Lung (tissue), 12 donors: ENCODE results near the gene SYT8. TPM values are rescaled to one million over a fixed set of nuclear protein-coding genes. Genes with fewer than 3 reads are reported as not detected.
"Not testable (repeated sequence)": the region's sequence is repeated elsewhere in the genome, so short reads cannot be mapped to it uniquely, and the experiment has no call there.

Experiments used
- ATAC-seq: fragments of 200-7000 bp; cut with Tn5 transposase; one replicate; pipeline ENCODE4 v1.9.1; 2020; ENCODE audit warnings: moderate number of reproducible peaks; ENCODE audit not compliant: insufficient read depth, low FRiP score
- DNase-seq, 3 donors: peaks; one replicate each; pipeline ENCODE4 v3.0.0-alpha.2; 2013 to 2017
- H3K27ac ChIP-seq, 2 donors: one replicate each; pipeline ENCODE4 v1.5.1; 2013; ENCODE audit warnings: mild to moderate bottlenecking in 2 of 2, moderate library complexity in 2 of 2, control low read depth in 1 of 2, inconsistent platforms in 1 of 2, low read depth in 1 of 2, low read length in 1 of 2
- H3K27me3 ChIP-seq, 3 donors: one replicate each; pipeline ENCODE4 v1.5.1; 2013; ENCODE audit warnings: low read length in 2 of 3; ENCODE audit not compliant: control insufficient read depth in 3 of 3, insufficient read depth in 3 of 3
- H3K36me3 ChIP-seq, 4 donors: one replicate each; pipeline ENCODE4 v1.5.1; 2013; ENCODE audit warnings: low read length in 4 of 4, mild to moderate bottlenecking in 1 of 4, moderate library complexity in 1 of 4; ENCODE audit not compliant: control insufficient read depth in 4 of 4, insufficient read depth in 4 of 4
- H3K4me1 ChIP-seq, 5 donors: one replicate each; pipeline ENCODE4 v1.5.1; 2013; ENCODE audit warnings: low read length in 5 of 5, mild to moderate bottlenecking in 2 of 5, moderate library complexity in 1 of 5; ENCODE audit not compliant: control insufficient read depth in 5 of 5, insufficient read depth in 5 of 5
- H3K4me3 ChIP-seq: one replicate; pipeline ENCODE4 v1.5.1; 2013; ENCODE audit warnings: mild to moderate bottlenecking, control low read depth, moderate library complexity
- H3K9ac ChIP-seq, 2 donors: one replicate each; pipeline ENCODE4 v1.5.1; 2013; ENCODE audit warnings: low read length in 2 of 2, control low read depth in 1 of 2; ENCODE audit not compliant: insufficient read depth in 1 of 2
- H3K9me3 ChIP-seq, 4 donors: one replicate each; pipeline ENCODE4 v1.5.1; 2013; ENCODE audit warnings: low read length in 3 of 4, mild to moderate bottlenecking in 1 of 4, moderate library complexity in 1 of 4; ENCODE audit not compliant: control insufficient read depth in 4 of 4, insufficient read depth in 3 of 4
- WGBS, 2 donors: extraction: QIAGEN DNeasy Blood & Tissue Kit; methylation state at CpG; one replicate each; pipeline ENCODE4 v1.1.7; 2013; 5-methylcytosine and 5-hydroxymethylcytosine counted together
- polyA plus RNA-seq, 2 donors: library from polyadenylated mRNA; stranded (reverse); fragments of 200-250 nt; gene quantifications; one replicate each; pipeline ENCODE4 v1.2.1, GENCODE V29; 2013
- total RNA-seq, 2 donors: library from RNA; depleted of rRNA in 1 of 2; stranded (reverse); fragments of >200 nt in 1 of 2; gene quantifications; one replicate each; pipeline ENCODE4 v1.2.1, GENCODE V29; 2014 to 2021
- TF ChIP-seq, protein P1 (sequence below): IDR thresholded peaks from 2 replicates; pipeline ENCODE4 v1.5.1; 2012; ENCODE audit warnings: mild to moderate bottlenecking; ENCODE audit errors: control extremely low read depth, extremely low read depth
- donor health status: control.
- donor health status: control.
- donor health status: Bipolar disorder and iron deficiency.
- donor health status: healthy.
- donor health status: DM: yes; HTN: yes; CAD: no.

The SYT8 gene
- total and polyA plus RNA-seq, 4 donors, result 2.7 to 40.6 (median 16.9) TPM

GRCh38 chr11:1797391-1798125 is 37.2 kb upstream of the SYT8 start:
- ATAC-seq (no peak), DNase-seq (no peak)
- Histone ChIP-seq H3K27me3 (peaks cover 0 to 4% (median 3%) of the 10 kb centered on the region in 3 donors), H3K4me3 (no peak overlapping the region), H3K4me1 (no peaks in the 10 kb centered on the region), H3K36me3 (no peaks in the 10 kb centered on the region), H3K27ac (no peak overlapping the region), H3K9me3 (no peaks in the 10 kb centered on the region), H3K9ac (no peak overlapping the region)
- WGBS, 2 donors, result 90 to 97% methylated on average over 14 of the region's 14 CpGs
- TF ChIP-seq, protein P1, sequence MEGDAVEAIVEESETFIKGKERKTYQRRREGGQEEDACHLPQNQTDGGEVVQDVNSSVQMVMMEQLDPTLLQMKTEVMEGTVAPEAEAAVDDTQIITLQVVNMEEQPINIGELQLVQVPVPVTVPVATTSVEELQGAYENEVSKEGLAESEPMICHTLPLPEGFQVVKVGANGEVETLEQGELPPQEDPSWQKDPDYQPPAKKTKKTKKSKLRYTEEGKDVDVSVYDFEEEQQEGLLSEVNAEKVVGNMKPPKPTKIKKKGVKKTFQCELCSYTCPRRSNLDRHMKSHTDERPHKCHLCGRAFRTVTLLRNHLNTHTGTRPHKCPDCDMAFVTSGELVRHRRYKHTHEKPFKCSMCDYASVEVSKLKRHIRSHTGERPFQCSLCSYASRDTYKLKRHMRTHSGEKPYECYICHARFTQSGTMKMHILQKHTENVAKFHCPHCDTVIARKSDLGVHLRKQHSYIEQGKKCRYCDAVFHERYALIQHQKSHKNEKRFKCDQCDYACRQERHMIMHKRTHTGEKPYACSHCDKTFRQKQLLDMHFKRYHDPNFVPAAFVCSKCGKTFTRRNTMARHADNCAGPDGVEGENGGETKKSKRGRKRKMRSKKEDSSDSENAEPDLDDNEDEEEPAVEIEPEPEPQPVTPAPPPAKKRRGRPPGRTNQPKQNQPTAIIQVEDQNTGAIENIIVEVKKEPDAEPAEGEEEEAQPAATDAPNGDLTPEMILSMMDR, result no peak

DNA sequence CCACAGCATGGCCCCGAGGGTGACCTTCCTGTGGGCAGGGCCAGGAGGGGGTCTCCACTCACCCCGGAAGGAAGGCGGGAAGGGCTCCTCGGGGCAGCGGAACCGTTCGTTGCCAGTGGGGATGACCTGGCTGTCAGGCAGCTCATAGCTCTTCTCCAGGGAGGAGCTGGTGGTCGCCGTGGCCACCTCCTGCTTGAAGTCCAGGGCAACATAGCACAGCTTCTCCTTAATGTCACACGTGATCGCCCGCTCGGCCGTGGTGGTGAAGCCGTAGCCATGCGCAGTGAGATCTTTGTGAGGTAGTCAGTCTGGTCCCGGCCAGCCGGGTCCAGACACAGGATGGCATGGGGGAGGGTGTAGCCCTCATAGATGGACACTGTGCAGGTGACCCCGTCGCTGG is 31.5 kb upstream of the SYT8 start:
- ATAC-seq (no peak), DNase-seq (no peak)
- WGBS, 2 donors, result 92 to 95% methylated on average over 20 of the region's 20 CpGs
- Histone ChIP-seq H3K9me3 (no peaks in the 10 kb centered on the region), H3K9ac (no peak overlapping the region), H3K4me3 (no peak overlapping the region), H3K27me3 (peaks cover 0 to 4% (median 0%) of the 10 kb centered on the region in 3 donors), H3K4me1 (no peaks in the 10 kb centered on the region), H3K36me3 (no peaks in the 10 kb centered on the region), H3K27ac (no peak overlapping the region)
- TF ChIP-seq, protein P1, result no peak

- not testable (repeated sequence) for ATAC-seq, H3K4me1 ChIP-seq, H3K9me3 ChIP-seq, H3K27ac ChIP-seq, H3K4me3 ChIP-seq, H3K9ac ChIP-seq, H3K27me3 ChIP-seq, H3K36me3 ChIP-seq, DNase-seq
- WGBS, 2 donors, result 92 to 99% methylated on average over 24 of the region's 42 CpGs
These were observed 30.8 kb upstream of the SYT8 start for GRCh38 chr11:1803835-1804519.

GRCh38 chr11:1805525-1805924 is 29.3 kb upstream of the SYT8 start:
- TF ChIP-seq, protein P1, result no peak

More at GRCh38 chr11:1805525-1805924, 29.3 kb upstream of the SYT8 start:
- no peak overlapping the region for H3K9ac ChIP-seq
- no peak for DNase-seq
- 84 to 93% methylated on average over 15 of the region's 15 CpGs for WGBS, 2 donors
- no peak for ATAC-seq
- peaks cover 0 to 4% (median 0%) of the 10 kb centered on the region in 3 donors for H3K27me3 ChIP-seq
- no peak overlapping the region for H3K27ac ChIP-seq
- H3K4me3 ChIP-seq, result no peak overlapping the region
- no peaks in the 10 kb centered on the region for H3K4me1 ChIP-seq
- H3K9me3 ChIP-seq, result peaks cover 0 to 3% (median 0%) of the 10 kb centered on the region in 4 donors
- no peaks in the 10 kb centered on the region for H3K36me3 ChIP-seq
